Endothelial cell of umbilical vein (primary cell): ENCODE results near the gene DRAM1. TPM values are rescaled to one million over a fixed set of nuclear protein-coding genes. Genes with fewer than 3 reads are reported as not detected.

Experiments used
- BruUV-seq: library from RNA; stranded (reverse); fragments of 400-500 nt; replicated peaks from 2 replicates; lab custom pipeline; 2021; lab: Mats Ljungman, UMichigan
- CTCF ChIA-PET: fragments of 300-600, 350-600 bp; sonication (Branson Sonifier 250); formaldehyde crosslinking; loops from one replicate; lab custom pipeline; 2021; ENCODE audit warnings: antibody characterized with exemption, inconsistent platforms; lab: Charles Lee
- POLR2A ChIA-PET: fragments of 300-600, 350-600 bp; sonication (Branson Sonifier 250); formaldehyde crosslinking; loops from one replicate; lab custom pipeline; 2021; ENCODE audit warnings: antibody characterized with exemption, inconsistent platforms; lab: Charles Lee
- DNase-seq: peaks from one replicate; pipeline ENCODE4 v3.0.0-alpha.2; 2011; ENCODE audit warnings: low read depth, low spot score
- FAIRE-seq: peaks from 2 replicates; lab custom pipeline; 2011; peaks lifted over from hg19 to GRCh38; lab: Jason Lieb, UNC
- H2AFZ ChIP-seq: 2 replicates; pipeline ENCODE4 v1.6.0; 2012; ENCODE audit warnings: low read depth, low read length, control low read depth, inconsistent platforms
- H3K27ac ChIP-seq: 2 replicates; pipeline ENCODE4 v1.5.1; 2011; ENCODE audit warnings: low read depth, mild to moderate bottlenecking, control low read depth, low read length, moderate library complexity; ENCODE audit not compliant: insufficient read depth
- H3K27me3 ChIP-seq, 2 experiments: 2 replicates each; pipeline versions ENCODE4 v1.6.0 to v1.6.1; 2011; ENCODE audit warnings: low read length in 2 of 2, mixed read lengths in 1 of 2; ENCODE audit not compliant: control insufficient read depth in 2 of 2, insufficient read depth in 2 of 2
- H3K36me3 ChIP-seq, 2 experiments: 2 replicates in 1 of 2; 3 replicates in 1 of 2; pipeline ENCODE4 v1.5.1; 2011; ENCODE audit warnings: low read length in 2 of 2, mild to moderate bottlenecking in 1 of 2, moderate library complexity in 1 of 2; ENCODE audit not compliant: control insufficient read depth in 2 of 2, insufficient read depth in 2 of 2; ENCODE audit errors: extremely low read depth in 1 of 2
- H3K4me1 ChIP-seq: 3 replicates; pipeline ENCODE4 v1.5.1; 2011; ENCODE audit warnings: mild to moderate bottlenecking, low read length; ENCODE audit not compliant: control insufficient read depth, insufficient read depth; ENCODE audit errors: extremely low read depth
- H3K4me2 ChIP-seq: 2 replicates; pipeline ENCODE4 v1.6.1; 2011; ENCODE audit warnings: low read length, control low read depth, mixed read lengths; ENCODE audit not compliant: insufficient read depth
- H3K4me3 ChIP-seq, 3 experiments: fragments of 200-600 bp in 1 of 3; sonication (generic), shearing (Covaris generic) in 1 of 3; replicated peaks in 1 of 3; 2 replicates each; pipeline ENCODE4 v1.5.1; 2011 to 2016; ENCODE audit warnings: control low read depth in 3 of 3, low read length in 3 of 3, mild to moderate bottlenecking in 2 of 3, inconsistent platforms in 1 of 3, low read depth in 1 of 3, moderate library complexity in 1 of 3; ENCODE audit not compliant: insufficient read depth in 1 of 3
- H3K79me2 ChIP-seq: 2 replicates; pipeline ENCODE4 v1.6.0; 2012; ENCODE audit warnings: low read length, inconsistent platforms; ENCODE audit not compliant: control insufficient read depth, insufficient read depth
- H3K9ac ChIP-seq: replicated peaks from 2 replicates; pipeline ENCODE3; 2011; ENCODE audit warnings: low read length, control low read depth; ENCODE audit not compliant: insufficient read depth; ENCODE audit errors: extremely low read depth
- H3K9me1 ChIP-seq: replicated peaks from 3 replicates; pipeline ENCODE4 v1.6.0; 2011; ENCODE audit warnings: mild to moderate bottlenecking, low read length; ENCODE audit not compliant: control insufficient read depth, insufficient read depth; ENCODE audit errors: extremely low read depth
- H3K9me3 ChIP-seq: replicated peaks from 2 replicates; pipeline ENCODE4 v1.5.1; 2012; ENCODE audit warnings: low read length, inconsistent platforms; ENCODE audit not compliant: control insufficient read depth, insufficient read depth
- H4K20me1 ChIP-seq: replicated peaks from 2 replicates; pipeline ENCODE3; 2011; ENCODE audit warnings: mild to moderate bottlenecking, low read length; ENCODE audit not compliant: control insufficient read depth, insufficient read depth; ENCODE audit errors: extremely low read depth
- EZH2 ChIP-seq: IDR thresholded peaks from 2 replicates; pipeline ENCODE4 v1.6.1; 2012; ENCODE audit warnings: borderline replicate concordance, low read depth, mild to moderate bottlenecking, moderate library complexity, low read length, inconsistent platforms; ENCODE audit not compliant: severe bottlenecking
- FOS ChIP-seq: IDR thresholded peaks from 2 replicates; pipeline ENCODE4 v1.6.1; 2011; ENCODE audit warnings: mild to moderate bottlenecking, low read length, moderate library complexity, borderline replicate concordance; ENCODE audit not compliant: insufficient read depth
- GATA2 ChIP-seq: IDR thresholded peaks from 2 replicates; pipeline ENCODE4 v1.7.0; 2011; ENCODE audit warnings: low read depth, mild to moderate bottlenecking, moderate library complexity, mixed read lengths, low read length; ENCODE audit not compliant: insufficient read length, insufficient read depth
- JUN ChIP-seq: IDR thresholded peaks from 2 replicates; pipeline ENCODE4 v1.6.1; 2011; ENCODE audit warnings: borderline replicate concordance, low read depth; ENCODE audit not compliant: insufficient read length, insufficient read depth
- MAX ChIP-seq: IDR thresholded peaks from 2 replicates; pipeline ENCODE4 v1.6.1; 2011; ENCODE audit not compliant: insufficient read depth, insufficient read length
- MYC ChIP-seq: IDR thresholded peaks from one replicate; pipeline ENCODE4 v1.6.1; 2011; ENCODE audit warnings: mild to moderate bottlenecking, low read depth, low read length
- POLR2A ChIP-seq: IDR thresholded peaks from 2 replicates; pipeline ENCODE4 v1.6.1; 2012; ENCODE audit warnings: low read depth, mild to moderate bottlenecking, control low read depth, low read length
- POLR2AphosphoS5 ChIP-seq: IDR thresholded peaks from 2 replicates; pipeline ENCODE4 v1.6.1; 2012; ENCODE audit warnings: low read depth, mild to moderate bottlenecking, control low read depth, low read length, moderate library complexity; ENCODE audit not compliant: insufficient read depth
- dilution Hi-C: fragments of 300-500 bp; cut with MboI; formaldehyde crosslinking; loops from one replicate; pipeline ENCODE4 v1.15.0; 2019; ENCODE audit warnings: low sequenced_read_pairs; ENCODE audit not compliant: extremely low pct_ligation_motif_present
- intact Hi-C: fragments of 100-400 bp; cut with micrococcal nuclease; formaldehyde crosslinking; loops from one replicate; pipeline ENCODE4 v1.10.0; 2022
- polyA plus RNA-seq, 4 experiments: library from polyadenylated mRNA; depleted of rRNA in 3 of 4; stranded (reverse) in 3 of 4; unstranded in 1 of 4; fragments of >200 nt; gene quantifications; 2 replicates each; pipeline versions ENCODE4 v1.2.1 to v1.2.3, GENCODE V29; 2011 to 2012; ENCODE audit warnings: missing spikeins in 1 of 4
- total RNA-seq: library from RNA; stranded (reverse); gene quantifications from 2 replicates; pipeline ENCODE4 v1.2.3, GENCODE V29; 2021
- TF ChIP-seq, protein P1 (sequence below), 2 donors: IDR thresholded peaks; 1 replicate in 1 of 2; 2 replicates in 1 of 2; pipeline ENCODE4 v1.5.1; 2011; ENCODE audit warnings: low read length in 2 of 2, mild to moderate bottlenecking in 2 of 2, moderate library complexity in 2 of 2, control low read depth in 1 of 2, inconsistent platforms in 1 of 2, low read depth in 1 of 2; ENCODE audit not compliant: insufficient read depth in 1 of 2; ENCODE audit errors: extremely low read depth in 1 of 2

DRAM1 gene
- total and polyA plus RNA-seq, 2 donors (not counting 3 experiments of a cell fraction or from before 2014, with no cell fraction given), result 24.6 to 46.3 TPM

- Histone ChIP-seq H3K9me3 (no peaks in the 10 kb centered on the region), H3K4me2 (no peak overlapping the region), H3K4me1 (no peaks in the 10 kb centered on the region), H3K27ac (no peak overlapping the region), H3K9ac (no peak overlapping the region), H3K4me3 (no peak overlapping the region), H3K9me1 (no peaks in the 10 kb centered on the region), H3K36me3 (no peaks in the 10 kb centered on the region), H4K20me1 (no peaks in the 10 kb centered on the region), H3K27me3 (no peaks in the 10 kb centered on the region), H2AFZ (no peak overlapping the region), H3K79me2 (no peaks in the 10 kb centered on the region)
- FAIRE-seq (no peak), DNase-seq (no peak)
- no peak for TF ChIP-seq GATA2
- no peak for TF ChIP-seq MAX
- POLR2A ChIA-PET, result interaction anchor here (0.6 kb wide), 1 partner anchor 462 kb away, joined by 6 read pairs; no protein-coding TSS in a partner anchor
- BruUV-seq, result no TSS peak
- intact Hi-C loops (no loop called here), dilution Hi-C loops (no loop called here)
- CTCF ChIA-PET, result interaction anchor here (0.9 kb wide), 1 partner anchor 86 kb away, joined by 3 read pairs; no protein-coding TSS in a partner anchor
Measured at GRCh38 chr12:101854747-101855146, 22.6 kb upstream of the DRAM1 start.

DNA sequence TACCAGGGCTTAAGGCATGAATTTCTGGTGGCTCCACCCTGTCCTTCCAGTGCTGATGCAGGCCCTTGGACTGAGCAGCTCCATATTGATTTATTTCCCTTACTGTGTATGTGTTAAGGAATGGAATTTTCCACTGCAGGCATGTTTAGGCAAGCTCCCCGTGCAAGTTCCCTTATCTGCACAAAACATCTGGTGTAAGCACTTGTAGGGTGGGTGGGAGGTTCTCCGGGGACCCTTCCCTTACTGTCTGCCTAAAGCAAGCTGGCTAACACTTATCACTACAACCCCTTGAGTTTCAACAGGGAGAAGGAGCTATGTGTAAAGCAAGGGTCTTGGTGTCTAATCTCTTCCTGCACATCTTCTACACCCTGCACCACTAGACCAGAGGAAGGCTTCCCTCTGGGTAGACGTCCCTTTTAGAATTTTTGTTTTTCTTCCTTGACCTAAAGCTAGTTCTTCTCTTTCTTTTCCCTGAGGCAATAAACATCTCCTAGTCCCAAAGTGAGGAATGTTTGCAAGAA lies 22.0 kb upstream of the DRAM1 start:
- H3K36me3 ChIP-seq, result no peaks in the 10 kb centered on the region
- H3K4me2 ChIP-seq, result no peak overlapping the region
- H3K4me1 ChIP-seq, result no peaks in the 10 kb centered on the region
- peak overlapping the region; percentile 78 for H2AFZ ChIP-seq
- no peak overlapping the region for H3K27ac ChIP-seq
- no TSS peak for BruUV-seq
- DNase-seq, result peak; percentile 63
- dilution Hi-C loops (no loop called here), intact Hi-C loops (no loop called here)
- no peak for TF ChIP-seq MAX
- TF ChIP-seq JUN, result no peak
- no peak for TF ChIP-seq POLR2A
- no peak for TF ChIP-seq EZH2
- no peak for TF ChIP-seq POLR2AphosphoS5
- TF ChIP-seq FOS, result no peak
- TF ChIP-seq, protein P1, sequence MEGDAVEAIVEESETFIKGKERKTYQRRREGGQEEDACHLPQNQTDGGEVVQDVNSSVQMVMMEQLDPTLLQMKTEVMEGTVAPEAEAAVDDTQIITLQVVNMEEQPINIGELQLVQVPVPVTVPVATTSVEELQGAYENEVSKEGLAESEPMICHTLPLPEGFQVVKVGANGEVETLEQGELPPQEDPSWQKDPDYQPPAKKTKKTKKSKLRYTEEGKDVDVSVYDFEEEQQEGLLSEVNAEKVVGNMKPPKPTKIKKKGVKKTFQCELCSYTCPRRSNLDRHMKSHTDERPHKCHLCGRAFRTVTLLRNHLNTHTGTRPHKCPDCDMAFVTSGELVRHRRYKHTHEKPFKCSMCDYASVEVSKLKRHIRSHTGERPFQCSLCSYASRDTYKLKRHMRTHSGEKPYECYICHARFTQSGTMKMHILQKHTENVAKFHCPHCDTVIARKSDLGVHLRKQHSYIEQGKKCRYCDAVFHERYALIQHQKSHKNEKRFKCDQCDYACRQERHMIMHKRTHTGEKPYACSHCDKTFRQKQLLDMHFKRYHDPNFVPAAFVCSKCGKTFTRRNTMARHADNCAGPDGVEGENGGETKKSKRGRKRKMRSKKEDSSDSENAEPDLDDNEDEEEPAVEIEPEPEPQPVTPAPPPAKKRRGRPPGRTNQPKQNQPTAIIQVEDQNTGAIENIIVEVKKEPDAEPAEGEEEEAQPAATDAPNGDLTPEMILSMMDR (IDR thresholded peaks at IDR 0.05; ENCODE audit: extremely low read depth in 1 of 2, insufficient read depth in 1 of 2, low read depth in 1 of 2, low read length in 2 of 2), result no peak
- TF ChIP-seq GATA2, result no peak
- no peak for TF ChIP-seq MYC
- no peak for FAIRE-seq
- H3K9ac ChIP-seq, result no peak overlapping the region
- no peaks in the 10 kb centered on the region for H4K20me1 ChIP-seq
- H3K79me2 ChIP-seq, result no peaks in the 10 kb centered on the region
- H3K4me3 ChIP-seq, result no peak overlapping the region
- H3K27me3 ChIP-seq, result no peaks in the 10 kb centered on the region
- ChIA-PET POLR2A (interaction anchor here (0.6 kb wide), 1 partner anchor 463 kb away, joined by 6 read pairs; no protein-coding TSS in a partner anchor), CTCF (interaction anchor here (0.9 to 1.3 kb wide), 5 partner anchors 9 to 86 kb away, joined by 3 to 6 read pairs (median 3); no protein-coding TSS in a partner anchor)
- H3K9me3 ChIP-seq, result no peaks in the 10 kb centered on the region
- no peaks in the 10 kb centered on the region for H3K9me1 ChIP-seq
